K562 (cell line): ENCODE measurements around the gene MRTFB. TPM values are rescaled to one million over a fixed set of nuclear protein-coding genes. Genes with fewer than 3 reads are reported as not detected.

Source experiments
- CTCFL ChIP-seq: IDR thresholded peaks from 2 replicates; pipeline ENCODE4 v1.6.1; 2011; ENCODE audit warnings: borderline replicate concordance, low read depth, mild to moderate bottlenecking, moderate library complexity, low read length; ENCODE audit not compliant: insufficient read depth, poor library complexity, severe bottlenecking
- FUS ChIP-seq: fragments of 200-400 bp; formaldehyde crosslinking; optimal IDR thresholded peaks from 2 replicates; pipeline ENCODE3; 2017; ENCODE audit warnings: low read depth, low read length
- GATAD2B ChIP-seq: fragments of 450-650 bp; IDR thresholded peaks from 2 replicates; pipeline ENCODE4 v1.6.1; 2017; ENCODE audit warnings: mild to moderate bottlenecking, borderline replicate concordance
- KLF10 ChIP-seq: fragments of 250-450 bp; sonication (Bioruptor Pico); IDR thresholded peaks from 2 replicates; pipeline ENCODE4 v1.6.1; 2021; ENCODE audit warnings: matching md5 sums
- NFATC3 ChIP-seq: fragments of 450-650 bp; IDR thresholded peaks from 2 replicates; pipeline ENCODE4 v1.6.1; 2017; ENCODE audit warnings: mild to moderate bottlenecking
- NFRKB ChIP-seq: fragments of 450-650 bp; IDR thresholded peaks from 2 replicates; pipeline ENCODE4 v1.6.1; 2016; ENCODE audit warnings: low read depth
- PHB2 ChIP-seq: fragments of 450-650 bp; IDR thresholded peaks from 2 replicates; pipeline ENCODE4 v1.6.1; 2017; ENCODE audit warnings: low read depth
- RBFOX2 ChIP-seq: fragments of 200-400 bp; formaldehyde crosslinking; IDR thresholded peaks from 2 replicates; pipeline ENCODE4 v1.6.1; 2017; ENCODE audit warnings: low read depth, mild to moderate bottlenecking, low read length, moderate library complexity
- ZBTB40 ChIP-seq, 2 experiments: fragments of 450-650 bp in 1 of 2; sonication (generic) in 1 of 2; formaldehyde crosslinking in 1 of 2; IDR thresholded peaks; 2 replicates each; pipeline versions ENCODE4 v1.7.1 to v1.9.0; 2016 to 2022; ENCODE audit warnings: inconsistent platforms in 1 of 2, mild to moderate bottlenecking in 1 of 2, missing genetic modification reagents in 1 of 2
- ZNF717 ChIP-seq: fragments of 250-450 bp; sonication (Bioruptor Pico); IDR thresholded peaks from 2 replicates; pipeline ENCODE4 v1.5.0; 2021
- polyA plus RNA-seq, 8 experiments: library from polyadenylated mRNA; depleted of rRNA in 4 of 8; stranded (reverse) in 5 of 8; unstranded in 3 of 8; fragments of >200 nt; fragmentation: Nextera tagmentation in 2 of 8; fragmentation: Illumina TruSeq in 1 of 8; extraction: Ambion mirVana in 2 of 8; extraction: Trizol in 1 of 8; gene quantifications; 2 replicates each; pipeline versions ENCODE4 v1.2.1 to v1.2.3, GENCODE V29; 2011 to 2014; ENCODE audit warnings: inconsistent platforms in 1 of 8, missing spikeins in 1 of 8
- total RNA-seq, 7 experiments: library from RNA; depleted of rRNA in 6 of 7; stranded (reverse); fragments of >200 nt in 6 of 7; fragmentation: Illumina TruSeq in 2 of 7; extraction: Trizol in 2 of 7; gene quantifications; 2 replicates each; pipeline versions ENCODE4 v1.2.1 to v1.2.3, GENCODE V29; 2011 to 2021; ENCODE audit warnings: low replicate concordance in 1 of 7
- TF ChIP-seq, protein P1 (sequence below): fragments of 250-450 bp; sonication (Bioruptor Pico); IDR thresholded peaks from 2 replicates; pipeline ENCODE4 v1.8.0; 2022; ENCODE audit warnings: moderate library complexity, mild to moderate bottlenecking, inconsistent platforms
- TF ChIP-seq, protein P2 (sequence below): fragments of 450-650 bp; IDR thresholded peaks from 2 replicates; pipeline ENCODE4 v1.6.1; 2016

MRTFB gene
- total and polyA plus RNA-seq, 9 of the 15 experiments (the other 6 are each of a cell fraction or from before 2014, with no cell fraction given), result 2.2 to 12.7 (median 7.0) TPM

GRCh38 chr16:14301169-14302030 is 230.3 kb downstream of the MRTFB start (continued):
- TF ChIP-seq ZBTB40 (IDR thresholded peaks at IDR 0.05) (peak; percentile 48; the same call in 1 of the 2 replicates), ZBTB40 (CRISPR knock-in tag; IDR thresholded peaks at IDR 0.05) (no peak), GATAD2B (no peak), ZNF717 (CRISPR knock-in tag) (no peak), PHB2 (no peak), NFATC3 (no peak), FUS (no peak), KLF10 (CRISPR knock-in tag) (no peak), RBFOX2 (peak; percentile 18; the same call in 1 of the 2 replicates), CTCFL (no peak), NFRKB (no peak)
- TF ChIP-seq, protein P1, sequence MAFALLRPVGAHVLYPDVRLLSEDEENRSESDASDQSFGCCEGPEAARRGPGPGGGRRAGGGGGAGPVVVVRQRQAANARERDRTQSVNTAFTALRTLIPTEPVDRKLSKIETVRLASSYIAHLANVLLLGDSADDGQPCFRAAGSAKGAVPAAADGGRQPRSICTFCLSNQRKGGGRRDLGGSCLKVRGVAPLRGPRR, result no peak
- TF ChIP-seq, protein P2, sequence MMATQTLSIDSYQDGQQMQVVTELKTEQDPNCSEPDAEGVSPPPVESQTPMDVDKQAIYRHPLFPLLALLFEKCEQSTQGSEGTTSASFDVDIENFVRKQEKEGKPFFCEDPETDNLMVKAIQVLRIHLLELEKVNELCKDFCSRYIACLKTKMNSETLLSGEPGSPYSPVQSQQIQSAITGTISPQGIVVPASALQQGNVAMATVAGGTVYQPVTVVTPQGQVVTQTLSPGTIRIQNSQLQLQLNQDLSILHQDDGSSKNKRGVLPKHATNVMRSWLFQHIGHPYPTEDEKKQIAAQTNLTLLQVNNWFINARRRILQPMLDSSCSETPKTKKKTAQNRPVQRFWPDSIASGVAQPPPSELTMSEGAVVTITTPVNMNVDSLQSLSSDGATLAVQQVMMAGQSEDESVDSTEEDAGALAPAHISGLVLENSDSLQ, result no peak
